GM18858 (cell line): ENCODE measurements around the gene GABRR3.

ENCODE experiments used
- ATAC-seq: cut with Tn5 transposase; IDR thresholded peaks from one replicate; pipeline ENCODE4 v1.9.1; 2021; ENCODE audit not compliant: unreplicated experiment

GABRR3 gene

DNA sequence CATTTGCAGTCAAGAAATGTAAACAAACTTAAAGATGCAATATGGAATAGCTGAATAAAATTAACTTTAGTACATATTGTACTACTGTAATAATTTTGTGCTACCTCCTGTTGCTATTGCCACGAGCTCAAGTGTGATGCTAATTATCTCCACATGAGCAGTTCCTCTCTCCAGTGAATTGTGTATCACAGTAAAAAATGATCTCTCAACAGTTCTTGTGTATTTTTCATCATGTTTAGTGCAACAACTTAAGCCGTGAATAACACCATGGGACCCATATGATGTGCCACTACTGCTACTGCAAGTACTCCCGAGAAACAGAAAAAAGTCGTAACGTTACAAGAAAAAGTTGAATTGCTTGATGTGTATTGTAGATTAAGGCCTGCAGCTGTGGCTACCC is 75.2 kb downstream of the GABRR3 start:
- no peak for ATAC-seq

- ATAC-seq, result no peak
Measured at GRCh38 chr3:97958796-97959195, 76.3 kb downstream of the GABRR3 start.

- no peak for ATAC-seq
Measured at GRCh38 chr3:97958396-97958795, 76.7 kb downstream of the GABRR3 start.

GRCh38 chr3:97957617-97958311 is 77.4 kb downstream of the GABRR3 start:
- no peak for ATAC-seq

DNA sequence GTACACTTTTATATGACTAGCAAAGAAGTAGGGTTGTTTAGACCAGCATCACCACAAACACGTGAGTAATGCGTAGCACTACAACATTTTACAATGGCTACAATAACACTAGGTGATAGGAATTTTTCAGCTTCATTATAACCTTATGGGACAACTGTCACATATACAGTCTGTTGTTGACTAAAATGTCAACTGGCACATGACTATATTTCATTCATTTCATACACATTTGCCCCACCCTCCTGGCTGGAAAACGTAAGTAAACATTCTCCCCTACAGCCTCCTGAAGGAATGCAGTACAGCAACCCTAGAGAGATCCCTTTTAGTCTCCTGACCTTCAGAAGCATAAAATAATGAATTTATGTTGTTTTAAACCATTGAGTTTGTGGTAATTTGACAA is 79.1 kb downstream of the GABRR3 start:
- no peak for ATAC-seq

- ATAC-seq, result no peak
Measured at GRCh38 chr3:97954228-97954827, 80.8 kb downstream of the GABRR3 start.

GRCh38 chr3:97952872-97953271 is 82.2 kb downstream of the GABRR3 start:
- ATAC-seq, result no peak

GRCh38 chr3:97952280-97952679 is 82.8 kb downstream of the GABRR3 start:
- no peak for ATAC-seq

DNA sequence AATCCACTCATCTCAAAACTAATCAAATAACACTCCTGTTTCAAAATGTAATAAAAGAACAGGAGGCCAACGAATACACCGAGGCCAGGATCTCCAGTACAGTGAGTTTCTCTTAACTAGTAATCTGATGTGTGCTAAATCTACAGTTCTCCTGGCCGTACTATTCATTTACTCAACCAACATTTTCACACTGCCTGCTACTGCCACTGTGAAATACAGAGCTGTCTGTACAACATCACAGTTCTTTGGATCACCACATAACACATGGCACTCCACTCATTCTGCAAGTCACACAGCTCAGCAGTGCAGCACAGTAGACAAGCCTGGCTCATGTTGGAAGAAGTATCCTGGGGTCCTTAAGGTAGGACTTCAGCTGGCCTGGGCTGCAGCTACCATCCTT is 84.8 kb downstream of the GABRR3 start:
- ATAC-seq, result no peak

DNA sequence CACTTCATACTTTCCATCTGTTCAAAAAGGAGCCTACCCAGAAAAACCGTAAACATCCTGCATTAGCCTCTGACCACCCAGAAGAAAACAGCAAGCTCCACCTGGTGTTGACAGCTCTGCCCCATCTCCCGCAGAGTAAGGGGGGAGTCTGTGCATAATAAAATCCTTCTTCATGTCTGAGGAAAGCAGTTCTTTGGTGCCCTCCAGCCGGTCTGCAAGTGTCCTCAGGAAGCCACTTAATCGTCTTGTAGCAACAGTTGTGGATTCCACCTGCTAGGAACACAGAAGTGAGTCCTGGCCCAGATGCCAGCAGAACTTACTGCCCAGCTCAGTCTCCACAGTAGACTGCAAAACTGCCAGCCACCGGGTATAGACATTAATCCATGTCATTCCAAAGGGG is 85.4 kb downstream of the GABRR3 start:
- ATAC-seq, result no peak

- no peak for ATAC-seq
Measured at GRCh38 chr3:97949110-97949485, 86.0 kb downstream of the GABRR3 start.

DNA sequence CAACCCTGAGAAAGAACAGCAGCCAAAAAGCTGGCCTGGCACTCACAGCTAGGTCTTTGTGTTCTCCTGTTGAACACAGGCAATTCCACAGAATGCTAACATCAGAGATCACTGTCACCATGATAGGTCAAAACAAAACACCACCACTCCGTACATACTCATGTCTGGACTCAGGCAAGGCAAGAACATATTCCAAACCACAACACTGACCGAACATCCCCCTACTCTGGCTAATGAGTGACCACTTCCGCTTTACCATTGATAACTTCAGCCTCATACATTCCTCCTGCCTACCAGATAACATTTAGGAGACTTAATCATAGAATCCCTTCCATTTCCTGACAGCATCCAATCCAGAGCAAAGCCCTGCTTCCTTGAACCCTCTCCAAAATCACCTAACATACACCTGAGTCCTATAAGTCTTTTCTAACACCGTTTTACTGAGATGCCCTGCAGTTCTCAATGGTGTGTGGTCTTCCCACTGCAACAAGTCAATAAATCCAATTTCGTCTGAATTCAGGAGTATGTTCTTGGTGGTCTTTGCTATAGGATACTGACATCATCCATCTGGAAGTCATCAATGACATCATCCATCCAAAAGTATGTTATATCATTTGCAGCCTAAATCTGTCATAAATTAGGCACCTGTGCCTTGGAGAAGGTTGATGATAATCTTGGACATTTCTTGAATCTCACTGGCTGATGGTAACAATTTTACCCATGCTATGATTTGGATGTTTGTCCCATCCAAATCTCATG is 86.6 kb downstream of the GABRR3 start:
- ATAC-seq, result no peak

GRCh38 chr3:97942801-97943546 is 92.1 kb downstream of the GABRR3 start:
- no peak for ATAC-seq

DNA sequence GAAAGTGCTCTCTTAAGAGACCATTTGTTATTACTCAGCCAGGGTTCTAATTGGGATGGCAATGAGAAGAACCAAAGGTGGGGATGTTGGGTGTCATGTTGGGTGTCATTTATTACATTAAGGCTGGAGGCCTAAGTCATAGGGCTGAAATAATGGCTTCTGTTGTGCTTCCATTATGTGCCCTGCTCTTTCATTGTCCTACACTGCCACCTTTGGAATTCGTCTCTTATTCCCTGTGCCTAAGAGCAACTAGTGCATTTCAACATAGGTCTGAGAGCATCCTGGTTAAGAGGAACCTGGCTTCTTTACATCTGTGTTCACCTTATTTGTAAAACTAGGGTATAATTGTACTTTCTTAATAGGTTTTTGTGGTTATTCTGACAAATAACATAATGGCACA is 95.1 kb downstream of the GABRR3 start:
- ATAC-seq, result no peak

DNA sequence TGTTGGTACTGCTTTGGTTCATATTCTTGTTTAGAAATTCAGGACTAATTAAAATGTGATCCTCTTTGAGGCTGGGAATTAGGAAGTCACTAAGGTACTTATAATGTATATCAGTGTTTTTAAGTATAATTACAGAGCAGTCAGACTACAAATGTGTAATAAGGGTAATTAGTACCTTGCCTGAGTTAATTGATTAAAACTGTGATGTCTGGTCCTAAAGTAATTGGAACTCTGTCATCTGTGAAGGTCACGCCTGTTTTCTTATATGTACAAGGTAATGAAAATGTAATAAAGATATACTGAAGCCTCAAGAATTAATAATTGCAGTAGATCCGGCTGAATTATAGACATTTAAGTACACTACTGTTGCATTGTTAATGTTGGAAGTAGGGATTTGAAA is 95.7 kb downstream of the GABRR3 start:
- no peak for ATAC-seq

DNA sequence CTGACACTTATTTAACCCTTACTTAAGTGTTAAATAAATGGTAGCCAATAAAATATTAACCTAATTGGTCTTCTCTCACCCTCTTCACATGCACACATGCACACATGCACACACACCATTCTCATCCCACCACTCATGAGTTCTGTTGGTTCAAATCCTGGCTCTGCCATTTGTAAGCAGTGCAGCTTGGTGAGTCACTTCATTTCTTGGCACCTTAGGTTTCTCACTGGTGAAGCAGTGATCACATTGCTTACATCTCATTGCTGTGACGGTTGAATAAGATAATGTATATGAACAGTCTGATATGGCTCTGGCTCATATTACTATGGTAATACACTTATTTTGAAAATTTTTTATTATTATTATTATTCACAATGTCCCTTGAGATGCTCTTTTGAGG is 96.7 kb downstream of the GABRR3 start:
- ATAC-seq, result no peak

- no peak for ATAC-seq
Measured at GRCh38 chr3:97937205-97937604, 97.9 kb downstream of the GABRR3 start.

- no peak for ATAC-seq
Measured at GRCh38 chr3:97935842-97936241, 99.3 kb downstream of the GABRR3 start.
